SK-N-SH (cell line): Measurements from ENCODE around the gene HIRA. TPM values are rescaled to one million over a fixed set of nuclear protein-coding genes. Genes with fewer than 3 reads are reported as not detected.

Source experiments
- CTCF ChIA-PET: fragments of 300-600, 350-600 bp; formaldehyde crosslinking; extraction: SDS; loops from one replicate; lab custom pipeline; 2021; lab: Yijun Ruan, JAX
- POLR2A ChIA-PET: fragments of 350-600 bp; sonication (Branson Sonifier 250); formaldehyde crosslinking; extraction: SDS; loops from one replicate; lab custom pipeline; 2020; ENCODE audit warnings: antibody characterized with exemption, inconsistent platforms; lab: Yijun Ruan, JAX
- DNase-seq: peaks from one replicate; pipeline ENCODE4 v3.0.0; 2012
- H2AFZ ChIP-seq: fragments of 200-600 bp; sonication (generic); 2 replicates; pipeline ENCODE4 v1.8.1; 2016; ENCODE audit warnings: antibody characterized with exemption, mild to moderate bottlenecking, low read depth
- H3F3A ChIP-seq: fragments of 200-600 bp; sonication (generic); replicated peaks from 2 replicates; pipeline ENCODE3; 2016; ENCODE audit warnings: antibody characterized with exemption, mild to moderate bottlenecking; ENCODE audit not compliant: insufficient read depth
- H3K27ac ChIP-seq, 2 experiments: fragments of 200-500 bp in 1 of 2; fragments of 200-600 bp in 1 of 2; sonication (Bioruptor generic) in 1 of 2; sonication (generic), shearing (Covaris generic) in 1 of 2; 2 replicates each; pipeline versions ENCODE4 v1.5.1 to v1.6.1; 2014 to 2016; ENCODE audit warnings: low read depth in 2 of 2, inconsistent platforms in 1 of 2, low read length in 1 of 2, mild to moderate bottlenecking in 1 of 2, mixed read lengths in 1 of 2
- H3K27me3 ChIP-seq: fragments of 200-600 bp; sonication (generic), shearing (Covaris generic); 2 replicates; pipeline ENCODE4 v1.6.1; 2016; ENCODE audit warnings: mixed run types; ENCODE audit not compliant: insufficient read depth
- H3K36me3 ChIP-seq, 2 experiments: fragments of 200-500 bp in 1 of 2; fragments of 200-600 bp in 1 of 2; sonication (Bioruptor generic) in 1 of 2; sonication (generic) in 1 of 2; replicated peaks in 1 of 2; 2 replicates each; pipeline versions ENCODE3 to v1.5.1; 2014 to 2016; ENCODE audit warnings: low read length in 1 of 2, mild to moderate bottlenecking in 1 of 2; ENCODE audit not compliant: insufficient read depth in 2 of 2, control insufficient read depth in 1 of 2
- H3K4me1 ChIP-seq, 2 experiments: fragments of 200-500 bp in 1 of 2; fragments of 200-600 bp in 1 of 2; sonication (Bioruptor generic) in 1 of 2; sonication (generic), shearing (Covaris generic) in 1 of 2; 2 replicates each; pipeline versions ENCODE4 v1.5.1 to v1.6.1; 2014 to 2016; ENCODE audit warnings: low read depth in 1 of 2, low read length in 1 of 2, mixed run types in 1 of 2; ENCODE audit not compliant: insufficient read depth in 2 of 2, control insufficient read depth in 1 of 2
- H3K4me2 ChIP-seq: fragments of 200-600 bp; sonication (generic), shearing (Covaris generic); 2 replicates; pipeline ENCODE4 v1.6.1; 2017; ENCODE audit warnings: mixed run types
- H3K4me3 ChIP-seq, 2 experiments: fragments of 200-500 bp in 1 of 2; fragments of 200-600 bp in 1 of 2; sonication (Bioruptor generic) in 1 of 2; sonication (generic), shearing (Covaris generic) in 1 of 2; 2 replicates each; pipeline versions ENCODE4 v1.5.1 to v1.8.1; 2014 to 2016; ENCODE audit warnings: low read depth in 2 of 2, inconsistent platforms in 1 of 2, low read length in 1 of 2, mild to moderate bottlenecking in 1 of 2, mixed read lengths in 1 of 2, moderate library complexity in 1 of 2
- H3K79me2 ChIP-seq: fragments of 200-600 bp; sonication (generic); 2 replicates; pipeline ENCODE4 v1.8.1; 2017; ENCODE audit warnings: mild to moderate bottlenecking; ENCODE audit not compliant: insufficient read depth
- H3K9ac ChIP-seq: fragments of 200-600 bp; sonication (generic); 2 replicates; pipeline ENCODE4 v1.6.1; 2017; ENCODE audit warnings: mixed run types
- H3K9me2 ChIP-seq: fragments of 200-600 bp; sonication (generic); 2 replicates; pipeline ENCODE4 v1.6.1; 2017; ENCODE audit warnings: mixed run types
- H3K9me3 ChIP-seq: fragments of 200-600 bp; sonication (generic); 2 replicates; pipeline ENCODE4 v1.6.1; 2017; ENCODE audit warnings: mixed run types, mild to moderate bottlenecking, moderate library complexity
- H4K20me1 ChIP-seq: fragments of 200-600 bp; sonication (generic); 2 replicates; pipeline ENCODE4 v1.6.1; 2017; ENCODE audit warnings: mild to moderate bottlenecking, mixed run types; ENCODE audit not compliant: insufficient read depth
- ELF1 ChIP-seq: IDR thresholded peaks from 2 replicates; pipeline ENCODE4 v1.4.0; 2012
- EP300 ChIP-seq, 2 experiments: IDR thresholded peaks; 2 replicates each; pipeline versions ENCODE4 v1.4.0 to v1.6.1; 2012; ENCODE audit warnings: borderline replicate concordance in 1 of 2, low read depth in 1 of 2, low read length in 1 of 2
- EZH2phosphoT487 ChIP-seq: fragments of 200-600 bp; sonication (generic); IDR thresholded peaks from 2 replicates; pipeline ENCODE4 v1.6.1; 2017; ENCODE audit warnings: low read depth, mixed run types, mild to moderate bottlenecking, antibody characterized with exemption, moderate library complexity, borderline replicate concordance
- FOSL2 ChIP-seq: IDR thresholded peaks from 2 replicates; pipeline ENCODE4 v1.4.0; 2012; ENCODE audit warnings: low read depth, mild to moderate bottlenecking, moderate library complexity, borderline replicate concordance
- FOXM1 ChIP-seq: IDR thresholded peaks from 2 replicates; pipeline ENCODE4 v1.4.0; 2012; ENCODE audit warnings: low read depth, mild to moderate bottlenecking
- MEF2A ChIP-seq: IDR thresholded peaks from 2 replicates; pipeline ENCODE4 v1.4.0; 2012; ENCODE audit warnings: low read depth, borderline replicate concordance
- NFIC ChIP-seq: IDR thresholded peaks from 2 replicates; pipeline ENCODE4 v1.4.0; 2012; ENCODE audit warnings: borderline replicate concordance
- PBX3 ChIP-seq: IDR thresholded peaks from 2 replicates; pipeline ENCODE4; 2012
- POLR2AphosphoS5 ChIP-seq: IDR thresholded peaks from 2 replicates; pipeline ENCODE4 v1.6.1; 2012; ENCODE audit warnings: low read depth, low read length
- RAD21 ChIP-seq: IDR thresholded peaks from 2 replicates; pipeline ENCODE4 v1.6.1; 2012; ENCODE audit warnings: mild to moderate bottlenecking, low read length
- RCOR1 ChIP-seq: fragments of 150-350 bp; IDR thresholded peaks from 2 replicates; pipeline ENCODE4 v1.6.1; 2017; ENCODE audit warnings: antibody characterized with exemption, low read length
- SMC3 ChIP-seq: IDR thresholded peaks from 2 replicates; pipeline ENCODE4 v1.6.1; 2012; ENCODE audit warnings: low read depth, low read length, improper control_type of control experiment
- TAF1 ChIP-seq: IDR thresholded peaks from 2 replicates; pipeline ENCODE4 v1.6.1; 2012; ENCODE audit warnings: low read depth, mild to moderate bottlenecking, low read length, moderate library complexity, borderline replicate concordance
- TCF12 ChIP-seq: IDR thresholded peaks from 2 replicates; pipeline ENCODE4 v1.4.0; 2012
- USF1 ChIP-seq: IDR thresholded peaks from 2 replicates; pipeline ENCODE4 v1.4.0; 2012; ENCODE audit warnings: low read depth, borderline replicate concordance
- USF2 ChIP-seq: fragments of 150-350 bp; IDR thresholded peaks from 2 replicates; pipeline ENCODE4 v1.6.1; 2017; ENCODE audit warnings: antibody characterized with exemption, low read length, low read depth, borderline replicate concordance
- YY1 ChIP-seq: IDR thresholded peaks from 2 replicates; pipeline ENCODE4 v1.4.0; 2012; ENCODE audit warnings: low read depth, mild to moderate bottlenecking
- WGBS: methylation state at CpG from one replicate; pipeline ENCODE4 v1.1.6; 2017; ENCODE audit warnings: low lambda C conversion rate; 5-methylcytosine and 5-hydroxymethylcytosine counted together
- polyA plus RNA-seq, 3 experiments: library from polyadenylated mRNA; depleted of rRNA; stranded (reverse); fragments of >200 nt; gene quantifications; 2 replicates each; pipeline ENCODE4 v1.2.3, GENCODE V29; 2012
- TF ChIP-seq, protein P1 (sequence below): IDR thresholded peaks from 2 replicates; pipeline ENCODE4 v1.4.0; 2012; ENCODE audit warnings: low read depth, borderline replicate concordance
- TF ChIP-seq, protein P2 (sequence below): IDR thresholded peaks from 2 replicates; pipeline ENCODE4 v1.6.1; 2012; ENCODE audit warnings: mild to moderate bottlenecking, low read depth, low read length, moderate library complexity

HIRA gene
- polyA plus RNA-seq, 1 of the 3 experiments (the other 2 are of a cell fraction): 21.0 TPM

DNA sequence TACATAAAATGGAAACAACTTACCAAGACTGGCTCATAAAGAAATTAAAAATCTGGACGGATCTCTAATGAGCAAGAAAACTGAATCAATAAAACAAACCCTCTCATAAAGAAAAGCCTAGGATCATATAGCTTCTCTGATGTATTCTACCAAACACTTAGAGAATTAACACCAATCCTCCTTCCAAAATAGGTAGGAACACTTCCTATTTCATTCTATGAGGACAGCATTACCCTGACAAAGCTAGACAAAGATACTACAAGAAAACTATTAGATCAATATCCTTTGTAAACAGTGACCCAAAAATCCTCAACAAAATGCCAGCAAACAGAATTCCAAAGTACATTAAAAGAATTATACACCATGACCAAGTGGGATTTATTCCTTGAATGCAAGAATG lies 87.1 kb downstream of the HIRA start:
- Histone ChIP-seq H3K27ac (no peak overlapping the region), H3K9me2 (no peaks in the 10 kb centered on the region), H3K36me3 (peaks cover 17 to 50% of the 10 kb centered on the region in 2 experiments), H3K27me3 (no peaks in the 10 kb centered on the region), H4K20me1 (no peaks in the 10 kb centered on the region), H3K9me3 (no peaks in the 10 kb centered on the region), H3K9ac (no peak overlapping the region), H3K79me2 (no peaks in the 10 kb centered on the region), H3F3A (no peaks in the 10 kb centered on the region), H3K4me1 (no peaks in the 10 kb centered on the region), H2AFZ (no peak overlapping the region), H3K4me2 (no peak overlapping the region), H3K4me3 (no peak overlapping the region)
- POLR2A ChIA-PET: no interaction called here
- TF ChIP-seq FOSL2: no peak
- TF ChIP-seq TCF12: no peak
- TF ChIP-seq POLR2AphosphoS5: no peak
- no peak for TF ChIP-seq FOXM1
- TF ChIP-seq PBX3: no peak
- no peak for TF ChIP-seq TAF1
- no peak for TF ChIP-seq SMC3
- no peak for TF ChIP-seq YY1
- no peak for TF ChIP-seq RCOR1
- no peak for TF ChIP-seq MEF2A
- no peak for TF ChIP-seq EP300 (IDR thresholded peaks at IDR 0.05; ENCODE audit: borderline replicate concordance in 1 of 2, low read depth in 1 of 2, low read length in 1 of 2)
- TF ChIP-seq, protein P1, sequence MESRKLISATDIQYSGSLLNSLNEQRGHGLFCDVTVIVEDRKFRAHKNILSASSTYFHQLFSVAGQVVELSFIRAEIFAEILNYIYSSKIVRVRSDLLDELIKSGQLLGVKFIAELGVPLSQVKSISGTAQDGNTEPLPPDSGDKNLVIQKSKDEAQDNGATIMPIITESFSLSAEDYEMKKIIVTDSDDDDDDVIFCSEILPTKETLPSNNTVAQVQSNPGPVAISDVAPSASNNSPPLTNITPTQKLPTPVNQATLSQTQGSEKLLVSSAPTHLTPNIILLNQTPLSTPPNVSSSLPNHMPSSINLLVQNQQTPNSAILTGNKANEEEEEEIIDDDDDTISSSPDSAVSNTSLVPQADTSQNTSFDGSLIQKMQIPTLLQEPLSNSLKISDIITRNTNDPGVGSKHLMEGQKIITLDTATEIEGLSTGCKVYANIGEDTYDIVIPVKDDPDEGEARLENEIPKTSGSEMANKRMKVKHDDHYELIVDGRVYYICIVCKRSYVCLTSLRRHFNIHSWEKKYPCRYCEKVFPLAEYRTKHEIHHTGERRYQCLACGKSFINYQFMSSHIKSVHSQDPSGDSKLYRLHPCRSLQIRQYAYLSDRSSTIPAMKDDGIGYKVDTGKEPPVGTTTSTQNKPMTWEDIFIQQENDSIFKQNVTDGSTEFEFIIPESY: no peak
- no peak for TF ChIP-seq ELF1
- no peak for TF ChIP-seq EZH2phosphoT487
- no peak for TF ChIP-seq NFIC
- TF ChIP-seq, protein P2, sequence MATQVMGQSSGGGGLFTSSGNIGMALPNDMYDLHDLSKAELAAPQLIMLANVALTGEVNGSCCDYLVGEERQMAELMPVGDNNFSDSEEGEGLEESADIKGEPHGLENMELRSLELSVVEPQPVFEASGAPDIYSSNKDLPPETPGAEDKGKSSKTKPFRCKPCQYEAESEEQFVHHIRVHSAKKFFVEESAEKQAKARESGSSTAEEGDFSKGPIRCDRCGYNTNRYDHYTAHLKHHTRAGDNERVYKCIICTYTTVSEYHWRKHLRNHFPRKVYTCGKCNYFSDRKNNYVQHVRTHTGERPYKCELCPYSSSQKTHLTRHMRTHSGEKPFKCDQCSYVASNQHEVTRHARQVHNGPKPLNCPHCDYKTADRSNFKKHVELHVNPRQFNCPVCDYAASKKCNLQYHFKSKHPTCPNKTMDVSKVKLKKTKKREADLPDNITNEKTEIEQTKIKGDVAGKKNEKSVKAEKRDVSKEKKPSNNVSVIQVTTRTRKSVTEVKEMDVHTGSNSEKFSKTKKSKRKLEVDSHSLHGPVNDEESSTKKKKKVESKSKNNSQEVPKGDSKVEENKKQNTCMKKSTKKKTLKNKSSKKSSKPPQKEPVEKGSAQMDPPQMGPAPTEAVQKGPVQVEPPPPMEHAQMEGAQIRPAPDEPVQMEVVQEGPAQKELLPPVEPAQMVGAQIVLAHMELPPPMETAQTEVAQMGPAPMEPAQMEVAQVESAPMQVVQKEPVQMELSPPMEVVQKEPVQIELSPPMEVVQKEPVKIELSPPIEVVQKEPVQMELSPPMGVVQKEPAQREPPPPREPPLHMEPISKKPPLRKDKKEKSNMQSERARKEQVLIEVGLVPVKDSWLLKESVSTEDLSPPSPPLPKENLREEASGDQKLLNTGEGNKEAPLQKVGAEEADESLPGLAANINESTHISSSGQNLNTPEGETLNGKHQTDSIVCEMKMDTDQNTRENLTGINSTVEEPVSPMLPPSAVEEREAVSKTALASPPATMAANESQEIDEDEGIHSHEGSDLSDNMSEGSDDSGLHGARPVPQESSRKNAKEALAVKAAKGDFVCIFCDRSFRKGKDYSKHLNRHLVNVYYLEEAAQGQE: no peak
- TF ChIP-seq USF2: no peak
- no peak for TF ChIP-seq USF1
- no peak for TF ChIP-seq RAD21
- CTCF ChIA-PET: no interaction called here
- DNase-seq: no peak
- WGBS: 96% methylated on average over 1 of the region's 1 CpG
